GDM1 (cell line): Measurements from ENCODE around the gene LRRC73.
"Not testable (repeated sequence)": the region's sequence is repeated elsewhere in the genome, so short reads cannot be mapped to it uniquely, and the experiment has no call there.

Experiments
- DNase-seq: peaks from one replicate; lab custom pipeline; 2025; lab: John Stamatoyannopoulos, UW

Gene LRRC73, protein sequence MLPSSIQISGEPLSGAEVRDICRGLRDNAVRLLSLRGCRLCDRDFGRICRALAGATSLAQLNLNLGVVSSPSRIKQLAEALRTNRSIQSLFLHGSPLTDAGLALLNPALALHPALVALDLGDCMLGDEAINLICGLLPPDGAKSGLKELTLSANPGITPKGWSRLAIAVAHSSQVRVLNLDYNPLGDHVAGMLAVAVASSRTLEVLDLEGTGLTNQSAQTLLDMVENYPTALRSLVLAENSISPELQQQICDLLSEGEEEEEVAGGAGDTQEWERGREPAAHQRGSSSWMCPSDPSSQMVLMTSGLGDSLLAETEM

DNA sequence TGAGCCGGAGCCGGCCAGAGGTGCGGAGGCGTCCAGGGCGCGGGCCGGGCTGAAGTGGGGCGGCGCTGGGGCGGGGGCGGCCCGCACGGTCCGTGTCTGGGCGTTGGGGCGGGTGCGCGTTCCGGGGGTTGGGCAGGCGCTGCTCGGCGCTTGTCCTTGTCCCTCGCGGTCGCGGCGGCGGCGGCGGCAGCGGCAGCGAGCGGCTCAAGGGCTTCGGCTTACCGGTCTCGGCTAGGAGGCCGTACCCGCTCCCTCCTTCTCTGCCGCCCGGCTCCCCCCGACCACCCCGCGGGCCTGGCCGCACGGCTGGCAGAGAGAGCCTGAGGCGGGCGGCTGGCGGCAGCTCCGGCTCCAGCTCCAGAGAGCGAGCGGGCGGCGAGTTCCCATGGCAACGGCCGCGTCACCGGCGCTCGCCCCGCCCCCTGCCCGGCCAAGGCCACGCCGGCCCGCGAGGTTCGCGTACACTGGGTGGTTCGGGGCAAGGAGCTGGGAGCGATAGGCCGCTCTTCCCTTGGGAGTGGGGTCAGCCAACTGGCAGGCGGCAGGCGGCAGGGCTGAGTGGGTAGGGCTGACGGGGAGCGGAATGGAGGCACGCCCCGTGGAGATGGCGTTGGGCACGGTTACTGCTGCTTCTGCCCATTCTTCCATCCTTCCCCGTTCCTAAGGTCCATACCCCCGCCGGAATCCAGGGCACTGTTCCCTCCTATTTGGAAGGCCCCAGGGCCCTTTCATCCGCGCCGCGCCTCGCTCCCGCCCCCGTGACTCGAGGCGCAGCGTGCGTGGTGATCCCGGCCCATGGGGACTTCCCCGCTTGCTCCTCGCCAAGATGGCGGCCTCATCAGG is at the start of gene LRRC73:
Gene LRRC73, minus strand, starts transcription at position 363 of the 843 bp plus-strand sequence. CDS start 561 bp downstream, outside the sequence.
- DNase-seq, result peak; percentile 7

DNA sequence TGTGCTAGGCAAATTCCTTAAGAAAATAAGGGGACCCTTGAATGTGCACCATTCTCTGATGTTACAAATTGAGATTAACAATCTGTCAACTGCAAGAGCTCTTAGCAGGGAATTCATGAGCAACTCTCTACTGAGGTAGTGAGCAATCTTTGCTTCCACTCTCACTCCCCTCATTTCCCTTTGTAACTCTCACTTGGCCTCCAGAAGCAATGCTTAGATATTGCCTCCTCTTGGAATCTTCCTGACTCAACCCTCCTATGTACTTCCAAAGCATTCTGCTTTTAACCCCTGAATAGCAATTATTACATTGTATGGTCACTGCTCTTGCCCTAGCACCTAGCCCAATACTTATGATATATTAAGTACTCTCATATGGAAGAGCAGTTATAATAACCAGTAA is 49.2 kb upstream of the LRRC73 start:
- no peak for DNase-seq

DNA sequence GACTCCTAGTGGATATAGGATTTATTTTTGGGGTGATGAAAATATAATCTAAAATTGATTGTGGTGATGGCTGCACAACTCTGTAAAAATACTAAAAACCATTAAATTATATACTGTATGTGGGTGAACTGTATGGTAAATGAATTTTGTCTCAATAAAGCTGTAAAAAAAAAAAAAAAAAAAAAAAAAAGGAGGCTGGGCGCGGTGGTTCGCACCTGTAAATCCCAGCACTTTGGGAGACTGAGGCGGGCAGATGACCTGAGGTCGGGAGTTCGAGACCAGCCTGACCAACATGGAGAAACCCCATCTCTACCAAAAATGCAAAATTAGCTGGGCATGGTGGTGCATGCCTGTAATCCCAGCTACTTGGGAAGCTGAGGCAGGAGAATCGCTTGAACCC is 47.5 kb upstream of the LRRC73 start:
- not testable (repeated sequence) for DNase-seq

DNA sequence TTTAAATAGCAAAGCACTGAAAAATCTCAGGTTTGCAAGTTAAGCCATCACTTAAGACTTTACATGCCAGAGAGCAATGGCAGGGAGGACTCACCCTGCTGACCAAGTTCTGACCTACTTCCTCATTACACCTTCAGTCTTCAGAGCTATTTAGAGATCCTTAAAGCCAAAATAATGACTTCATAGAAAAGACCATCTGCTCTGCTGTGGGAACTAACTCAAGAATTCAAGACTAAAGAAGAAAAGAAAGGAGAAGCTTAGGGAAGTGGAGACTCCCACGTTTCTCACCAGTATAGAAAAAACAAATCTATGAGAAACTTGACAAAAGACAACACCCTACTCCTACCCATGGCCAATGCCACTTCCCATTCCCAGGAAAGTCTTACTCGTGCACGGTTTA is 37.1 kb upstream of the LRRC73 start:
- no peak for DNase-seq

DNA sequence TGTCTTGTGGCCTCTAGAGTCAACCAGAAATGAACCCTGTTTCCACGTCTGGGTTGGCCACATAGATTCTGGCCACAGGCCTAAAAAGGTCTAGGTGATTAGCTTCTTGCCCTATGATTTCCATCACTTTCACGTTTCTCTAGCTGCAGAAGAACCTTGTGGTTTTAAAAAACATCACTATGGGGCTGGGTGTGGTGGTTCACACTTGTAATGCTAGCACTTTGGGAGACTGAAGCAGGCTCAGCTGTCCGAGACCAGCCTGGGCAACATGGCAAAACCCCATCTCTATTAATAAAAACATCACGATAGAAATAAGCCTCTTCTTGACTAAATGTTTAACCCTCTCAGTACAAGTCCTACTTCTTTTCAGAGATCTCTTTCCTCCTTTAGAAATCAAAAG is 34.3 kb upstream of the LRRC73 start:
- DNase-seq, result no peak

DNA sequence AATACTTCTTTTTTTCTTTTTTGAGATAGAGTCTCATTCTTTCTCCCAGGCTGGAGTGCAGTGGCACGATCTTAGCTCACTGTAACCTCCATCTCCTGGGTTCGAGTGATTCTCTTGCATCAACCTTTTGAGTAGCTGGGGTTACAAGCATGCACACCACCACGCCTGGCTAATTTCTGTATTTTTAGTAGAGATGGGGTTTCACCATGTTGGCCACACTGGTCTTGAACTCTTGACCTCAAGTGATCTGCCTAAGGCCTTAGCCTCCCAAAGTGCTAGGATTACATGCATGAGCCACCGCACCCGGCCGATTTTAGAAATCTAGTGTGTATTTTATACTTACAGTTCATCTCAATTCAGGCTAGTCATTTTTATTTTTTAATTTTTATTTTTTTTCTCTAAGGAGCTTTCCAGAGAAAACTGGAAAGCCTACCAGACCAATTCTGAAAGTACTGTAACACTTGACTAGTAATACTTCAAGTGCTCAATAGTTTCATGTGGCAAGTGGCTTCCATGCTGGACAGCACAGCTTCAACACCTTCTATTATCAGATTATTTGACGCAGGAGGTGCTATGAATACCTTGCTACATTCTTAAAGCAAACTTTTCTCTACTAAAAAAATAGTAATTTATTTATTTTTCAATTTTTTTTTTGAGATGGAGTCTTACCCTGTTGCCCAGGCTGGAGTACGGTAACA is 31.8 kb upstream of the LRRC73 start:
- DNase-seq, result no peak

DNA sequence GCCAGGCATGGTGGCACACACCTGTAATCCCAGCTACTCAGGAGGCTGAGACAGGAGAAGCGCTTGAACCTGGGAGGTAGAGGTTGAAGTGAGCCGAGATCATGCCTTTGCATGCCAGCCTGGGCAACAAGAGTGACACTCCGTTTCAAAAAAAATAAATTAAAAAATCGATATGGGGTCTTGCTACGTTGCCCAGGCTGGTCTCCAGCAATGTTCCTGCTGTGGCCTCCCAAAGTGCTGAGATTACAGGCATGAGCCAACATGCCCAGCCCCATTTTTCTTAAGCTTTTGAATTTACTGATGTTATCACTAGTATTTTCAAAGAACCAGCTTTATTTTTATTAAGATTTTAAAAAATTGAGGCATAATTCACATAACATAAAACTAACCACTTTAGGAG is 30.4 kb upstream of the LRRC73 start:
- no peak for DNase-seq

DNA sequence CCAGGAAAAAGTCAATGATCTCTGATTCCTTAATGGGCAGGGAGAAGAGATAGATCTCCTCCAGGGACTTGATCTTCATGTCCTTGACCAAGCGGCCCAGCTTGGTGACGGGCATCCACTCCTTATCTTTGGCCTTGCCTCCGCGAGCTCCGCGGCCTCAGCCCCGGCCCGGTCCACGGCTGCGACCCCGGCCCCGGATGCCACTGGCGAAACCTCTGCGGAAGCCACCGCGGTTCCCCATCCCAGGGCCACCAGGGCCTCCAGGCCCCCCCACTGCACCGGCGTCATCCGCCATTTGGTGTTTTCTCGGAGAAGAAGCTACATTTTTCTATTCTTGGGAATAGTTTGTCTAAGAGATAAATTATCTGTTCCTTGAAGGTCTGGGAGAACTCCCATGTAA is 29.3 kb upstream of the LRRC73 start:
- DNase-seq, result not testable (repeated sequence)

DNA sequence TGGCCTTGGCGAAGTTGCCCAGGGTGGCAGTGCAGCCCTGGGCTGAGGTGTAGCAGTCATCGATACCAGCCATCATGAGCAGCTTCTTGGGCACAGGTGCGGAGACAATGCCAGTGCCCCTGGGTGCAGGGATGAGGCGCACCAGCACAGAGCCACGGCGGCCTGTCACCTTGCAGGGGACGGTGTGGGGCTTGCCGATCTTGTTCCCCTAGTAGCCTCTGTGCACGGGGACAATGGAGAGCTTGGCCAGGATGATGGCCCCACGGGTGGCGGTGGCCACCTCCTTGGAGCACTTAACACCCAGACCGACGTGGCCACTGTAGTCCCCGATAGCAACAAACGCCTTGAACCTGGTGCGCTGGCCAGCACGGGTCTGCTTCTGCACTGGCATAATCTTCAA is 28.8 kb upstream of the LRRC73 start:
- DNase-seq, result not testable (repeated sequence)

DNA sequence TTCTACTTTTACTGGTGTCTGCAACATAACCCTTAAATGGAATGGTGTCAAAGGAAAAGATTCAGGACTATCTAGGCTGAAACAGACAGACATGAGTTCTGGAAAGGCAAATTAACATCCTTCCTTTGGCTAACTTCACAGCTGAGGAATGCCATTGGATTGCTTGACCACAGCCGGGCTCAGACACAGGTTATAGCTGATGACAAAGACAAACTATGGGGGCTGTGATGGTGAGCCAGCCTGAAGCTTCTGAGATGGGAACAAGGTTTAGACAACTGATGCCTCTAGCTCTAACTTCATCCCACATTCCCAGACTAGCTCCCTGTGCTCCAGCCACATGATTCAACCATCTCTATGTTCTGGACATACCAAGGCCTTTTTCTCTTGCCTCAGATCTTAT is 22.1 kb upstream of the LRRC73 start:
- DNase-seq, result no peak

DNA sequence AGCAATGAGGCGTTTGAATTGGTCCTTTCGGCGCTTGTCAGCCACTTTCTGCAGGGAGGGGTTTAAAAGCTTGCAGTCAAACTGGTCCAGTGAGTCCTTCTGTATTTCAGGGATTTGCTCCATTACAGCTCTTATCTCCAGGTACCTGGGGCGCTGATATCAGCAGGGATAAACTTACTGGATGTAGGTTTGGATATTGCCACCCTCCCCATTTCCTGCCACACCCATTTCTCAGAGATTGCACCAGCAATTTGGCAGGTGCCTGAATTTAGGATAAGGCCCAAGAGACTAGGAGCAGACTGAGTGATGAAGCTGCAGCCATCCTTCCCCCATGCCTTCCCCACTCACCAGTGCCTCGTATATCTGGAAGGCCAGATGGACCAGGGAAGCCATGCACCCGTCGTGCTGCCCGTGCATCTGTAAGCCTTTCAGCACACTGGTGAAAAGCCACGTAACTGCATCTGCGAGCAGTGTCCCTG is 14.4 kb upstream of the LRRC73 start:
- no peak for DNase-seq

DNA sequence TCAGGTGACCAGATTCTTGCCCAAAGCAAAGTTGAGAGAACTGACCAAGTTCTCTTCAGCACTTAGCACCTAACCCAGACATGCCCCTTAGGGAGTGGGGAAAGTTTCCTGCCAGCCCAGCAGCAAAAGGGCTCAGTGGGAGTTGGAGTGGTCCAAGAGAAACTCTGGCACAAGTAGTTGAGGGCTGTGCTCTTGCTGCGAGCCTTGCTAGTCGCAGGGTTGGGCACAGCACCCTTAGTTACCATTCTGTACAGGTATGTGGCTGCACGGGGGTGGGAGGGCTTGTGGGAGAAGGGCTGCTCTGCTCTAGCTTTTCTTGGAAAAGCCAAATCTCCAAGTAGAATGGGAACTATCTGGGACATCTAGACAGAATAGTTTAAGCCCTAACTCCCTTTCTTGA is 13.1 kb upstream of the LRRC73 start:
- DNase-seq, result no peak

DNA sequence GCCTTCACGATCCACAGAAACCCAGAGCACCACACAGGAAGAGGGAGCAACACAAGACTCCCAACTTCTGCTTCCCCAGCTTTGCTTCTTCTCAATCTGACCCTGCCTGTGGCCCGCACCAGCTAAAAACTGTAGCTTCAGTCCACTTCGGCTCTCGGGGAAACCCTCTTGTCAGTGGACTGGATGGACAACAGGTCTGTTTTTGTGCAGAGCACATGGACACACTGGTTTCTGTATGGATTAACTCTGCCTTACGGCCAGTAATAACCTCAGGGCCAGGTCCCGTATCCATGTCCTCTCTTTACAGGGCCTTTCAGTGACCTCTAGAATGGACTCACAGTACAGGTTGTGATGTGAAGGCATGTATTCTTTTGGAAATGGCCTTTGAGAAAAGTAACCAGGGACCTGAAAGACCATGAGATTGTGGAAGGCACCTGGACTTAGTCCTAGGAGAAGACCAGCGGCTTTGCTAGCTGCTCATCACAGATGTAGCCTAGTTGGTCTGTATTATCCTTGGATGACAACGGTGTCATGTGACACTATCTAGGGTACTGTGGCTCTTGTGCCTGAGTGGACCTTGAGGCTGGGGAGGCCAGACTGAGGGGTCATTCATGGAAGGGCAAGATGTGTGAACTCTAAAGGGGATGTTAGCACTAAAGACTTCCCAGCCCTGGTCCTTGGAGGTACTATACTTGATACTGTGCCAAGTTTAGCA is 12.6 kb upstream of the LRRC73 start:
- no peak for DNase-seq

DNA sequence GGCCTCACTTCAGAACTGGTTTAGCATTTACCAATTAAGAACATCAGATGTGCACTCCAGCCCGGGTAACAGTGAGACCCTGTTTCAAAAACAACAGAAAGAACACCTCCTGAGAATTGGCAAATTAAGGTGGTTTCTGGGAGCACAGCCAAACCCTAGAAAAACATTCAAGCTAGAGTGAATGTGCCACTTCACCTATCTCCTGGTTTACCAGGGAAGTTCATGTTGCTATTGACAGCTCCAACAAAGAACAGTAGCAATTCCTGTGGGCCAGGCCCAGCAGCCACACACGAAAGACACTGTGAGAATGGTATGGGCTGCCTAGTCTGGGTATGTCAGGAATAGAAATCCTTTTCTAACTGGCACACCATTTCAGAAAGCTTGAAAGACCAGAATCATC is 11.7 kb upstream of the LRRC73 start:
- DNase-seq, result no peak

DNA sequence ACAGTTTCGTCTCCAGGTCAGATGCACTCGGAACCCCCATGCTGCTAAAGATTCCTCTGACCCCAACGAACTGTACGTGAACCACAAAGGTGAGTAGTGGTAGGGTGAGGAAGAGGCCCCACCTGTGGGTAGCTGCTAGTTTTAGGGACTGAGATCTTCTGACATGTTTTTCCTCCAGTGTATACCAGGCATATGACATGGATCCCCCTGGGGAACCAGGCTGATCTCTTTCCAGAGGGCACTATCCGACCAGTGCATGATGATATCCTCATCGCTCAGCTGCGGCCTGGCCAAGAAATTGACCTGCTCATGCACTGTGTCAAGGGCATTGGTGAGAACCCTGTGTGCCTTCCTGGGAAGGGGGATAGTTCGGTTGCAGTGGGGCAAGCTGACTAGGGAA is 10.0 kb upstream of the LRRC73 start:
- no peak for DNase-seq

DNA sequence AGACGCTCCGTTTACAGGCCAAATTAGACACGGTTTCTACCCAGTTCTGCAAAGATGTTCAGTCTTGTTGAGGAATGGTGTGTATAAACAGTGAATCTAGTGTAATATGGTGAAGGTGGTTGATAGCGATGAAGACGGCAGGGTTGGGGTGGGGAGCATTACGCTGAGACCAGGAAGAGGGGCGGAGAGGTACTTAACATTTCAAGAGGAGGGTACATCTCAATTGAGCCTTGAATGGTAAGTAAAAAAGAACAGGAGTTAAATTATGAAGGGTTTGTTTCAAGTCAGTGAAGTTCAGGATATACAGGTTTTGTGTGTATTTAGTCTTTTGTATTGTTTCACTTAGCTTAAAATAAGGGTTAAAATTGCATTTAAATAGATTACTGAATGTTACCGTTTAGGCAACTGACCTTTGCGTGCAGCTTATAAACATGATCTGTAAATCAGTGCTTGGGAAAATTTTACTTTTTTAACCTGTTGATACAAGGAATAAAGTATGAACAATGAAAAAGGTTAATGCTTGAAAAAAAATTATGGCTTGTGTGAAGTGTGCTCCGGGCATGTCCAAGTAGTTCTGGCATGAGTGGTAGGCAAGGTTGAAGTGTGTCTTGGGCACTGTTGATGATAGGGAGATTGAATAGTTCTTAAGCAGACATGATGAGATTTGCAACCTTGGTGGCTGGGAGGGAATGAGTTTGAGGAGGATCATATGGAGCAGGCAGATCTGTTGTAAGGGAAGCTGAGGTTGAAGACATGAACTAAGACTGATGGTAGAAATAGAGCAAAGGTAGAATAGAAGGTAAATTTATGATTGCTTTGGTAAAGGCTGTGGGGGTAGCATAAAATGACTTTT is 7.6 kb upstream of the LRRC73 start:
- no peak for DNase-seq

DNA sequence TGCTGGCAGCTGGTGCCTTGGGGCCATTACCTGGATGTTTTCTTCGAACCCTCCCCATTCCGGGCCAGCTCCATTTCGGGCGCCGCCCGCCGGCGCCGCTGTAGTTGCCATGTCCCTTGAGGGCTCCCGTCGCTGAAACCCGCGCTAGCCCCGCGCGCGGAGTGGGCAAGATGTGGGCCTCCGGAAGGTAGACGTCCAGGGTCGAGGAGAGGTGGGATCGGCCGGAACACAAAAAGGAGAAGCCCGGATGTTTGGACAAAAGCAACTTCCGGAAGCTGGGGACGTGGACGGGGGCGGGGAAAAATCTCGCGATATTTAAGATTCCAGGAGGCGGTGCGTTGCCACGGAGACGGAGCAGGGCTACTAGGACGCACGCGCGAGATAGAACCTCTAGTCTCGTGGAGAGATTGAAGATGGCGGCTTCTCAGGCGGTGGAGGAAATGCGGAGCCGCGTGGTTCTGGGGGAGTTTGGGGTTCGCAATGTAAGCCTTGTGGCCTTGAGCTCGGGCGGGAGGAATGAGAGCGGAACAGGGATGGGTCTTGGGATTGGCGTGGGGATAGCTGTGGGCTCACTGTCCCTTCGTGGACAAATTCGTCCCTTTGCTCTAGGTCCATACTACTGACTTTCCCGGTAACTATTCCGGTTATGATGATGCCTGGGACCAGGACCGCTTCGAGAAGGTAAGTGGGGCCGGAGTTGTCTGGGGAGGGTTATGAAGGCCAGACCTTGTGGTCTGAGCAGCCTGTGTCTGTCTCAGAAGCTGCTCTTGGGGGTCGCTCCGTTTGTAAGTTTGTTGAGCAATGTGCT is 6.8 kb upstream of the LRRC73 start, which contains the start of the genes POLR1C and YIPF3:
Gene POLR1C, plus strand, starts transcription at position 393 of the 808 bp plus-strand sequence. Its CDS starts 21 bp downstream, at position 414.
Gene YIPF3, minus strand, starts transcription at position 230 of the 808 bp plus-strand sequence. Its CDS starts 119 bp downstream, at position 111.
- DNase-seq, result peak; percentile 94

DNA sequence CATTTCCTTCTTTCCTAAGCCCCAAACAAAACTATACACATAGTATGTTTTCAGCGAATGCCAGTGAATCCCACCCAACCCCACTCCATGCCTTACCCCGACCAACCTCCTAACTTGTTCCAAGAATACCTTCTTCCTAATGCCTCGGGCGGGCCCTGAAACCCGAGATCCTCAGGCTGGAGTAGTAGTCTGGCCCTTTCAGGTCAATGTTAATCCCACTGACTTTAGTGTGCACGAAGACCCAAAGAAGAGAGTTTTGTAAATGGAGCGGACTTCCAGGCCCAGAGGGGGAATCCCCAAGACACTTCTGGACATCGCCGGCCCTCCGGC is 6.2 kb upstream of the LRRC73 start:
- DNase-seq, result no peak

DNA sequence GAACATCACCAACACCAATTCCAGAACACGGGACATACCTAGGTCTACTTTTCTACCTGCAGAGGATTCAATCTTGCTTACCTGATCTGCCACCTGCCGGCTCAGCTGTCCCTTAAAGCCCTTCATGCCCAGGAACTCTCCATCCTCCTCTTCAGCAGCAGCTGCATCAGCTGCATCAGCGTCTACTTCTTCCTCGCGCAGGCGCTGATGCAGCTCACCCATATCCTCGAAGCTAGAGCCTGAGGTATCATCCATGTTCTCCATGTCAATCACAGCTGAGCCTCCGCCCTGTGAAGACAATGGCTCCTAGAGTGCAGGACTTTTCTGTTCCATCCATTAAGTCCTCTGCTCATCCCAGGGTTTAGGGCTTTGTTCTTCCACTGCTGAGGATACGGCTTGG is 5.7 kb upstream of the LRRC73 start:
- no peak for DNase-seq

DNA sequence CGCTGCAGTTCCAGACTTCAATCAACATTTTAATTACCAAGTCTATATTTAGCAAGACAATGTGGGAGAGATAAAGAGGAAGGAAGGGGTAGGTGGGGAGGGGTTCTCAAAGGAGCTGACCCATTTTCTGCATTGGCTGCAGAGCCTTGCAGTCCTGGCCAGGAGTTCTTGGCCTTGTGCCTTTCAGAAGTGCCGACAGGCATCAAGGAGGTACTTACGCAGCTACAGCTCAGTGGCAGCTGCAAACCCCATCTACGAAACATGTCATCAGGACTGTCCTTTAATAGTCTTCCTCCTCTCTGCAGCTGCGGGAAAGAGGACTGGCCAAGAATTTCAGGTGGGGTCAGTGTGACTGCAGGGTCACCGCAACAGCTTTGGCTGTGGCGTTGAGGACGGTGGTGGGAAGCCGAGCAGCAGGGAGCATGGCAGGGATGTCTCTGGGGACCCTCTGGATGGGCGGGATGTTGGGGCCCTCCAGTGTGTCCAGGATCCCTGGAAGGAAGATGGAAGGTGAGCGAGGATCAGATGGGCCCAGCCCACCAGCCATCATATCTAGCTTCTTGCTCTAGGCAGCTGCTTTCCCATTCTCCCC is 1.8 kb upstream of the LRRC73 start:
- no peak for DNase-seq
